T-cell (primary cell): ENCODE measurements around the gene SCARF1. TPM values are rescaled to one million over a fixed set of nuclear protein-coding genes. Genes with fewer than 3 reads are reported as not detected.

Experiments used
- ATAC-seq, 4 experiments: fragments of 200-7000 bp in 3 of 4; fragments of 150-1000 bp in 1 of 4; cut with Tn5 transposase; replicated peaks in 1 of 4; 1 replicate in 3 of 4; 2 replicates in 1 of 4; pipeline ENCODE4 v1.10.0; 2021; ENCODE audit warnings: moderate library complexity in 3 of 4, mild to moderate bottlenecking in 2 of 4, moderate number of reproducible peaks in 1 of 4
- CTCF ChIA-PET, 2 donors: fragments of 300-600 bp; sonication (Branson Sonifier 250); formaldehyde crosslinking; loops; one replicate each; lab custom pipeline; 2022; ENCODE audit warnings: antibody characterized with exemption in 2 of 2; lab: Charles Lee
- POLR2A ChIA-PET, 2 donors: fragments of 300-600 bp; sonication (Branson Sonifier 250); formaldehyde crosslinking; loops; one replicate each; lab custom pipeline; 2022; ENCODE audit warnings: antibody characterized with exemption in 2 of 2; lab: Charles Lee
- DNase-seq, 35 experiments: peaks; one replicate each; pipeline versions ENCODE4 v3.0.0 to v3.0.0-alpha.2; 2013 to 2023
- H3K27ac ChIP-seq: one replicate; pipeline ENCODE4 v1.5.1; 2013; ENCODE audit warnings: low read length
- H3K27me3 ChIP-seq, 2 experiments: replicated peaks in 1 of 2; 1 replicate in 1 of 2; 2 replicates in 1 of 2; pipeline versions ENCODE4 v1.6.1 to v1.7.0; 2013; ENCODE audit warnings: low read length in 1 of 2, mixed read lengths in 1 of 2; ENCODE audit not compliant: control insufficient read depth in 2 of 2, insufficient read depth in 2 of 2; ENCODE audit errors: extremely low read depth in 1 of 2
- H3K36me3 ChIP-seq, 2 donors: 1 replicate in 1 of 2; 2 replicates in 1 of 2; pipeline versions ENCODE4 v1.6.1 to v1.7.0; 2013; ENCODE audit warnings: low read length in 1 of 2; ENCODE audit not compliant: control insufficient read depth in 2 of 2, insufficient read depth in 1 of 2; ENCODE audit errors: extremely low read depth in 1 of 2
- H3K4me1 ChIP-seq, 2 experiments: 1 replicate in 1 of 2; 2 replicates in 1 of 2; pipeline versions ENCODE4 v1.6.1 to v1.7.0; 2013; ENCODE audit warnings: low read length in 2 of 2, mixed read lengths in 1 of 2; ENCODE audit not compliant: insufficient read depth in 2 of 2, control insufficient read depth in 1 of 2; ENCODE audit errors: extremely low read depth in 1 of 2
- H3K4me3 ChIP-seq, 2 donors: 1 replicate in 1 of 2; 2 replicates in 1 of 2; pipeline versions ENCODE4 v1.5.1 to v1.7.0; 2013; ENCODE audit warnings: mild to moderate bottlenecking in 2 of 2, low read length in 1 of 2, moderate library complexity in 1 of 2; ENCODE audit not compliant: control insufficient read depth in 1 of 2; ENCODE audit errors: extremely low read depth in 1 of 2
- H3K9me3 ChIP-seq: 2 replicates; pipeline ENCODE4 v1.7.0; 2013
- H3K27ac Mint-ChIP-seq, 2 donors: one replicate each; pipeline ENCODE4 v1.8.0; 2020 to 2021; ENCODE audit warnings: mild to moderate bottlenecking in 2 of 2, mixed read lengths in 2 of 2
- H3K27me3 Mint-ChIP-seq, 2 donors: one replicate each; pipeline ENCODE4 v1.8.0; 2021 to 2022; ENCODE audit warnings: mixed read lengths in 2 of 2
- H3K36me3 Mint-ChIP-seq: one replicate; pipeline ENCODE4 v1.8.0; 2021; ENCODE audit warnings: mixed read lengths
- H3K4me1 Mint-ChIP-seq, 3 donors: one replicate each; pipeline ENCODE4 v1.8.0; 2020 to 2022; ENCODE audit warnings: mixed read lengths in 3 of 3, mild to moderate bottlenecking in 1 of 3
- H3K4me3 Mint-ChIP-seq, 3 donors: one replicate each; pipeline ENCODE4 v1.8.0; 2020 to 2022; ENCODE audit warnings: mild to moderate bottlenecking in 3 of 3, mixed read lengths in 3 of 3, moderate library complexity in 3 of 3
- H3K9me3 Mint-ChIP-seq, 3 donors: one replicate each; pipeline ENCODE4 v1.8.0; 2020 to 2022; ENCODE audit warnings: mixed read lengths in 3 of 3
- WGBS: methylation state at CpG from one replicate; pipeline ENCODE4 v1.1.5; 2013; ENCODE audit warnings: missing lambda C conversion rate; ENCODE audit not compliant: insufficient coverage; 5-methylcytosine and 5-hydroxymethylcytosine counted together
- total RNA-seq, 35 experiments: library from RNA in 6 of 35; stranded (reverse) in 6 of 35; fragments of 120-200 nt in 1 of 35; gene quantifications; one replicate each; pipeline versions ENCODE4 v1.2.1 to v1.2.4 and lab custom pipeline; 2013 to 2026

SCARF1 gene
- total RNA-seq, 5 donors from 2014 or later (not counting 1 experiment from before 2014, with no cell fraction given): 0.83 to 2.0 (median 1.5) TPM

GRCh38 chr17:1634841-1635650, 10.5 kb downstream of the SCARF1 start:
- H3K4me1 Mint-ChIP-seq: peaks cover 3 to 10% (median 5%) of the 10 kb centered on the region in 3 donors
- no peaks in the 10 kb centered on the region for H3K9me3 Mint-ChIP-seq
- H3K36me3 Mint-ChIP-seq: no peaks in the 10 kb centered on the region
- ChIA-PET POLR2A (no interaction called here), CTCF (no interaction called here)
- H3K27ac ChIP-seq: no peak overlapping the region
- H3K27me3 Mint-ChIP-seq: no peaks in the 10 kb centered on the region
- H3K4me1 ChIP-seq: peaks cover 0 to 2% of the 10 kb centered on the region in 2 experiments
- no peak overlapping the region for H3K4me3 Mint-ChIP-seq
- 90% methylated on average over 36 of the region's 45 CpGs for WGBS
- no peaks in the 10 kb centered on the region for H3K36me3 ChIP-seq
- ATAC-seq (no peak), DNase-seq (no peak)
- H3K27ac Mint-ChIP-seq: no peak overlapping the region
- peaks cover 0 to 2% of the 10 kb centered on the region in 2 experiments for H3K27me3 ChIP-seq
- H3K9me3 ChIP-seq: no peaks in the 10 kb centered on the region
- no peak overlapping the region for H3K4me3 ChIP-seq

- peaks cover 0 to 7% of the 10 kb centered on the region in 2 donors for H3K27me3 Mint-ChIP-seq
- H3K9me3 Mint-ChIP-seq: no peaks in the 10 kb centered on the region
- H3K4me3 Mint-ChIP-seq: peak overlapping the region; percentile 78 to 92 (median 82)
- H3K36me3 ChIP-seq: no peaks in the 10 kb centered on the region
- peaks cover 16 to 27% (median 24%) of the 10 kb centered on the region in 3 donors for H3K4me1 Mint-ChIP-seq
- no peak overlapping the region for H3K27ac Mint-ChIP-seq
- no peak overlapping the region for H3K4me3 ChIP-seq
- ChIA-PET CTCF (interaction anchor here in 1 of 2 donors (0.7 to 1.0 kb wide), 3 partner anchors 11 to 57 kb away, joined by 3 to 6 read pairs (median 4); no protein-coding TSS in a partner anchor), POLR2A (no interaction called here)
- DNase-seq: no peak
- H3K4me1 ChIP-seq: peaks cover 9 to 28% of the 10 kb centered on the region in 2 experiments
- H3K27ac ChIP-seq: no peak overlapping the region
- no peaks in the 10 kb centered on the region for H3K9me3 ChIP-seq
- 91% methylated on average over 4 of the region's 4 CpGs for WGBS
- peaks cover 0 to 21% of the 10 kb centered on the region in 2 experiments for H3K27me3 ChIP-seq
- H3K36me3 Mint-ChIP-seq: no peaks in the 10 kb centered on the region
- no peak for ATAC-seq
These were observed 14.9 kb downstream of the SCARF1 start for GRCh38 chr17:1630662-1631061.

GRCh38 chr17:1629504-1630310, 15.8 kb downstream of the SCARF1 start:
- POLR2A ChIA-PET: no interaction called here
- peak in 1 of 4 experiments; percentile 35 for ATAC-seq
- 2% methylated on average over 42 of the region's 45 CpGs for WGBS

GRCh38 chr17:1628856-1629503, 16.6 kb downstream of the SCARF1 start:
- POLR2A ChIA-PET: interaction anchor here in 1 of 2 donors (0.5 kb wide), 1 partner anchor 45 kb away, joined by 3 read pairs; no protein-coding TSS in a partner anchor
- Mint-ChIP-seq H3K36me3 (no peaks in the 10 kb centered on the region), H3K27ac (peak overlapping the region; percentile 83 to 88), H3K9me3 (no peaks in the 10 kb centered on the region), H3K4me1 (peaks cover 16 to 27% (median 24%) of the 10 kb centered on the region in 3 donors), H3K27me3 (peaks cover 0 to 7% of the 10 kb centered on the region in 2 donors), H3K4me3 (peak overlapping the region; percentile 92 to 94 (median 93))
- H3K27me3 ChIP-seq: peaks cover 0 to 25% of the 10 kb centered on the region in 2 experiments
- ATAC-seq (peak; percentile 82 to 84 (median 82)), DNase-seq (peak; percentile 76 to 92 (median 84))
- H3K27ac ChIP-seq: peak overlapping the region; percentile 69
- peak overlapping the region; percentile 75 to 80 for H3K4me3 ChIP-seq
- H3K9me3 ChIP-seq: no peaks in the 10 kb centered on the region
- H3K36me3 ChIP-seq: no peaks in the 10 kb centered on the region
- WGBS: under 1% methylated on average over 57 of the region's 77 CpGs
- H3K4me1 ChIP-seq: peaks cover 9 to 28% of the 10 kb centered on the region in 2 experiments
- CTCF ChIA-PET: interaction anchor here in 1 of 2 donors (1.3 kb wide), 1 partner anchor 21 kb away, joined by 3 read pairs; the partner anchor contains the start of gene RILP

More at GRCh38 chr17:1629504-1630310, 15.8 kb downstream of the SCARF1 start:
- no peaks in the 10 kb centered on the region for H3K9me3 ChIP-seq
- Mint-ChIP-seq H3K4me3 (peak overlapping the region; percentile 78 to 92 (median 82)), H3K4me1 (peaks cover 16 to 27% (median 24%) of the 10 kb centered on the region in 3 donors), H3K27ac (peak overlapping the region; percentile 74 to 82), H3K27me3 (peaks cover 0 to 7% of the 10 kb centered on the region in 2 donors), H3K9me3 (no peaks in the 10 kb centered on the region), H3K36me3 (no peaks in the 10 kb centered on the region)
- H3K4me1 ChIP-seq: peaks cover 9 to 28% of the 10 kb centered on the region in 2 experiments
- CTCF ChIA-PET: interaction anchor here in 1 of 2 donors (0.7 to 1.3 kb wide), 3 partner anchors 19 to 56 kb away, joined by 3 to 4 read pairs (median 3); partner anchors contain the start of gene RILP
- peak; percentile 42 to 78 (median 64) for DNase-seq
- H3K27me3 ChIP-seq: peaks cover 0 to 24% of the 10 kb centered on the region in 2 experiments
- peak overlapping the region; percentile 69 for H3K27ac ChIP-seq
- peak overlapping the region; percentile 38 to 75 for H3K4me3 ChIP-seq
- H3K36me3 ChIP-seq: no peaks in the 10 kb centered on the region

- peak; percentile 81 to 89 (median 84) for ATAC-seq
- no peaks in the 10 kb centered on the region for H3K36me3 ChIP-seq
- H3K36me3 Mint-ChIP-seq: no peaks in the 10 kb centered on the region
- peak within 1 kb of the TSS; percentile 92 to 94 (median 93) for H3K4me3 Mint-ChIP-seq
- POLR2A ChIA-PET: interaction anchor here in 1 of 2 donors (0.5 to 0.6 kb wide), 2 partner anchors 46 to 80 kb away, joined by 3 to 6 read pairs; no protein-coding TSS in a partner anchor
- WGBS: under 1% methylated on average over 95 of the region's 95 CpGs
- DNase-seq: peak; percentile 35 to 83 (median 61)
- H3K4me1 Mint-ChIP-seq: peaks cover 16 to 27% (median 24%) of the 10 kb centered on the region in 3 donors
- H3K27me3 ChIP-seq: peaks cover 0 to 25% of the 10 kb centered on the region in 2 experiments
- no peaks in the 10 kb centered on the region for H3K9me3 ChIP-seq
- H3K9me3 Mint-ChIP-seq: no peaks in the 10 kb centered on the region
- H3K27ac ChIP-seq: peak within 1 kb of the TSS; percentile 69
- CTCF ChIA-PET: interaction anchor here in 1 of 2 donors (1.3 kb wide), 1 partner anchor 21 kb away, joined by 3 read pairs; the partner anchor contains the start of gene RILP
- peaks cover 0 to 7% of the 10 kb centered on the region in 2 donors for H3K27me3 Mint-ChIP-seq
- H3K4me3 ChIP-seq: peak within 1 kb of the TSS; percentile 75 to 80
- peak within 1 kb of the TSS; percentile 83 to 88 for H3K27ac Mint-ChIP-seq
- peaks cover 9 to 28% of the 10 kb centered on the region in 2 experiments for H3K4me1 ChIP-seq
These were observed 17.3 kb downstream of the SCARF1 start, which contains the start of gene SLC43A2 for GRCh38 chr17:1627982-1628855. SLC43A2 (minus strand) TSS chr17:1628834; CDS start chr17:1627874, 960 bp downstream.
